Mucosa of rectum (tissue), 2 donors: ENCODE measurements around the gene TDO2.

ENCODE experiments used
- H3K27ac ChIP-seq, 2 donors: one replicate each; pipeline ENCODE4 v1.7.0; 2013; ENCODE audit warnings: inconsistent platforms in 2 of 2, low read depth in 2 of 2, low read length in 2 of 2
- H3K27me3 ChIP-seq, 2 donors: one replicate each; pipeline ENCODE4 v1.7.0; 2013; ENCODE audit warnings: low read length in 2 of 2; ENCODE audit not compliant: control insufficient read depth in 2 of 2, insufficient read depth in 2 of 2
- H3K36me3 ChIP-seq, 2 donors: one replicate each; pipeline ENCODE4 v1.7.0; 2013; ENCODE audit warnings: low read length in 2 of 2; ENCODE audit not compliant: control insufficient read depth in 2 of 2, insufficient read depth in 2 of 2
- H3K4me1 ChIP-seq, 2 donors: one replicate each; pipeline ENCODE4 v1.7.0; 2013; ENCODE audit warnings: low read length in 2 of 2, mild to moderate bottlenecking in 1 of 2; ENCODE audit not compliant: control insufficient read depth in 2 of 2, insufficient read depth in 2 of 2
- H3K4me3 ChIP-seq, 2 donors: one replicate each; pipeline ENCODE4 v1.7.0; 2013; ENCODE audit warnings: low read length in 2 of 2
- H3K9ac ChIP-seq, 2 donors: one replicate each; pipeline ENCODE4 v1.7.0; 2013; ENCODE audit warnings: low read length in 2 of 2, low read depth in 1 of 2, mild to moderate bottlenecking in 1 of 2
- H3K9me3 ChIP-seq, 2 donors: one replicate each; pipeline ENCODE4 v1.7.0; 2013; ENCODE audit warnings: low read length in 2 of 2; ENCODE audit not compliant: control insufficient read depth in 2 of 2
- donor health status: healthy.
- donor health status: Normal muscosa, but diverticular disease.

TDO2 gene

DNA sequence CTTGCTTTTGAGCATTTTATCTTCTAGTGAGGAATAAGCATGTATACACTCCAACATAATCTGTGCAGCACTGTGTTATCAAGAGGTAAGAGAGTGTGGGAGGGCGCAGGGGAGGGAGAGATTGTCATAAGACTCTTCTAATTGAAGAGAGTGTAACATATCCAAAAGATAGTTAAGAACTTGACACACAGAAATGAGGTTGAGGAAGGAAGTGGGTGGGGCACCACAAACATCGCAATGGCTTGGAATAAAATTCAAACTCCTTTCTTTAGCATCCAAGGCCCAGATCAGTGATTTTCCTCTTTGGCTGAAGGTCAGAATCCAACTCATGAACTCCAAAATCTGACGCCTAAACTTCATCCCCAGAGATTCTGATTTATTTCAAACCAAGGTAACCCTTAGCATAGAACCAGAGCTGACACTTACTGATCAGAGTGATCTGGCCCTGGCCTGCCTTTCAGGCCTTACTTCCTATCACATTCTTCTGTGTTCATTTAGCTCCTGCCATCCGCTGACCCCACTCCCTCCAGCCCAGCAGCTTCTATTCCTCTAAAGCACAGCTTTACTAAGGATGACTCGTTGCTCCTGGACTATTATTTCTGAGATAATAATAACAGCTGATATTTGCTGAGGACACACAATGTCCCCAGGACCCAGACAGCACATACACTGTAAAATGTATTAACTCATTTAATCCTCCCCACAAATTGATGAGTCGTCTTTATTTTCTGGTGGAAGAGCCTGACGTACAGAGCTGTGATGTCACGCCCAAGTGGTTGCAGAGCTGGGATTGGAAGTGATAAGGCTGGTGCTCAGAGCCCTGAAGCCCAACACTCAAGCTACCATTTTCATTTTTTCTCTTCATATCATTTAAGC, 60.8 kb downstream of the TDO2 start:
- Histone ChIP-seq H3K9me3 (no peaks in the 10 kb centered on the region), H3K36me3 (no peaks in the 10 kb centered on the region), H3K27me3 (no peaks in the 10 kb centered on the region), H3K4me3 (no peak overlapping the region), H3K27ac (no peak overlapping the region), H3K4me1 (no peaks in the 10 kb centered on the region), H3K9ac (no peak overlapping the region)

DNA sequence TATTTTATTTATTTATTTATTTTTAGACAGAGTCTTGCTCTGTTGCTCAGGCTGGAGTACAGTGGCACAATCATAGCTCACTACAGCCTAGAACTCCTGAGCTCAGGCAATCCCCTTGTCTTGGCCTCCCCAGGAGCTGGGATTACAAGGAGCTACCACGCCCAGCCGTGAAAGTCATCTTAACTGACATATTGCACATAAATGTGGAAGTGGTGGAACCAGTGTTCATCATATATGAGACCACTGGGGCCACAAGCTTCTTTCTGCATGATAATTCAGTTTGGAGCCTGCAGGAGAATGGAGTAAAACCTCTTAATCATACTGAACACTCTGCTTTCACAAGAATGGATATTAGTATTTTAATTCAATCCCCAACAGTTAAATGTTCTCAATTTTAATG, 62.7 kb downstream of the TDO2 start:
- Histone ChIP-seq H3K4me1 (no peaks in the 10 kb centered on the region), H3K27ac (no peak overlapping the region), H3K36me3 (no peaks in the 10 kb centered on the region), H3K27me3 (no peaks in the 10 kb centered on the region), H3K9me3 (no peaks in the 10 kb centered on the region), H3K9ac (no peak overlapping the region), H3K4me3 (no peak overlapping the region)

DNA sequence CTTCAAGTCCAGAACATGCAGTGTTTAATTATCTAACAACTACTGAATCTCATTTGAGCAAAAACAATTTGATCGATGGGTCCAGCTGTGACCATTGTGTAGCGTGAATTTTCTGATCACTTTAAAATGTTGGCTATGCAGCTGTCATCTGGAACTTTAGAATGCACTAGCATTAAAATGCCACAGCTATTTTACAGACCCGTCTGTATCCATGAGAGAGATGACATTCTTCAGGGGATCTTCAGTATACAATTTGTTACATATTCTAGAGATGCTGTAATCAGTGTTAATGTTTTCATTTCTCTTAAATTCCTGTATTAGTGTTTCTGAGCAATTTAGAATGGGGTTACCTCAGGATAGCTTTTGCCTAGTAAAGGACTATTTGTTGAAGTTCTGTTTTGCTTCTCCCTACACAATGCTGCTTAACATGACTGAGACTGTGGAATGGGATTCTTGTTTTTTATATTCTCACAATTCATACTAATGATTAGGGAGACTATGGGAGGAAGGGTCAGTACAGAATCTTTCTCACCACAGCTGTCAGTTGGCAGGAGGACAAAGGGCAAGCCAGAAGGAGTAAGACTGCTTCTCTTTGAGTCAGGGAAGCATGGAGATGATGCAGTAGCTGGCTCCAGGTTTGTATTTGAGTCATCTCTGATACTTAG, 63.4 kb downstream of the TDO2 start:
- H3K27me3 ChIP-seq: no peaks in the 10 kb centered on the region
- no peaks in the 10 kb centered on the region for H3K4me1 ChIP-seq
- no peak overlapping the region for H3K4me3 ChIP-seq
- no peak overlapping the region for H3K9ac ChIP-seq
- no peaks in the 10 kb centered on the region for H3K36me3 ChIP-seq
- H3K9me3 ChIP-seq: no peaks in the 10 kb centered on the region
- H3K27ac ChIP-seq: no peak overlapping the region
